Fibroblast of pulmonary artery (primary cell): ENCODE results near the gene PDRG1.

ENCODE experiments used
- DNase-seq: peaks from one replicate; pipeline ENCODE4 v3.0.0-alpha.2; 2010; ENCODE audit warnings: low read depth
- H3K4me3 ChIP-seq: replicated peaks from 2 replicates; pipeline ENCODE4 v1.5.1; 2011; ENCODE audit warnings: low read depth, mild to moderate bottlenecking, control low read depth, low read length, moderate library complexity
- CTCF ChIP-seq: IDR thresholded peaks from 2 replicates; pipeline ENCODE4 v1.5.1; 2011; ENCODE audit warnings: mild to moderate bottlenecking, control low read depth, low read length, inconsistent platforms; ENCODE audit errors: missing control alignments

The PDRG1 gene

GRCh38 chr20:31954500-31954899, 2.7 kb upstream of the PDRG1 start:
- DNase-seq = no peak
- no peak for TF ChIP-seq CTCF
- no peak overlapping the region for H3K4me3 ChIP-seq

DNA sequence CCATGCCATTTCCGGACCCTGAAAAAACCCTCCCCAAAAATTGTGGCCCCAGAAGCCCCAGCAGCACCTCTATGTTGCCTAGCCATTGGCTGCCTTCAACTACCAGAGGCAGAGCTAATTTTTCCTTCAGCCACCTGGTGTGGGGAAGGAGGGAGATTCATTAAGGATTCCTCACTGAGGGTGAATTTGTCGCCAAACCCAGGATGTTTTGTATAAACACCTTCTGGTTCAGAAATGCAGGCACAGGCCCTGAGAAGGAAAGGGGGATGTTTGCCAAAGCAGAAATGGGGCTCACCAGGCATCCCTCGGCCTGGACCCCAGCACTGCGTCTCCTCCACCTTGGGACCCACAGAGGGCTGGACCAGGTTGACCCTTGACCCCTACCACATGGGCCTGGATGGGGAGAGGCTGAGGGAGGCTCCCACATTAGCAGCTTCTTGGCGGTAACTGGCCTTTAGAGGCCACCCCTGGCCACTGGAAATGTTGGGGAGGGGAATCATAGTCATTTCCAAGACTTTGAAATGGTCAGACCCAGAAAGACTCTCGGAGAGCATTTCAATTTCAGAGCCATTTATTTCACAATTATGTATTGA, 1.8 kb upstream of the PDRG1 start:
- no peak for DNase-seq
- no peak overlapping the region for H3K4me3 ChIP-seq
- no peak for TF ChIP-seq CTCF

DNA sequence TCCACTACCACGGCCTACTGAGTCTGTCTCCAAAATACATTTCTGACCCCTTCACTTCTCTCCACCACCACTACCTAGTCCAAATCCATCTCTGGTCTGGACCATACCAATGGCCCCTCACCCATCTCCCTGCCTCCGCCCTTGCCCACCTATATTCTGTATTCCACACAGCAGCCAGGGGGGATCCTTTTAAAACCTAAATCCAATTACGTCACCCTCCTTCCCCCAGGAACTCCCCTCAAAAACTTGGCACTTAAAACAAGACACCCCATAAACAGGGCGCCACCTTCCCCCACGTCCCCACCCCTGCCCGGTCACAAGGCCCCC, 680 bp downstream of the PDRG1 start:
- peak overlapping the region; percentile 94 for H3K4me3 ChIP-seq
- no peak for DNase-seq
- no peak for TF ChIP-seq CTCF

- no peak overlapping the region for H3K4me3 ChIP-seq
- TF ChIP-seq CTCF = no peak
- no peak for DNase-seq
Observed at GRCh38 chr20:31949877-31950646, 1.8 kb downstream of the PDRG1 start.

DNA sequence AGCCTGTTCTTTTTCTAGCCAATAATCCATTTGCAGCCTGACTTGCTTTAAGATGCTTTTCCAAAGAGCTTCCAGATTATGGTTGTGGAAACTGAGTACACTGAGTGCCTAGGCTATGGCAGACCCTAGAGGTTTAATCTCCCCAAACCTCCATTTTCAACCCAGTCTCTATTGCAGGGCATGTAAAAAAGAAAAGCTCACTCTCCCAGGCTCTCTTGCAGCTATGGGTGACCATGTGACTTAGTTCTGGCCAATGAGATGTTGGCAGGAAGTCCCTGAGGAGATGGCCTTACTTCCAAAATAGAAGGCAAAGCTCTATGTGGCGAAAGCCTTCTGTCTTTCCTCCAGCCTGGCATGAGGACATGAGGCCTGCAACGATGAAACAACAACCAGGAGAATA, 3.8 kb downstream of the PDRG1 start:
- no peak for DNase-seq

DNA sequence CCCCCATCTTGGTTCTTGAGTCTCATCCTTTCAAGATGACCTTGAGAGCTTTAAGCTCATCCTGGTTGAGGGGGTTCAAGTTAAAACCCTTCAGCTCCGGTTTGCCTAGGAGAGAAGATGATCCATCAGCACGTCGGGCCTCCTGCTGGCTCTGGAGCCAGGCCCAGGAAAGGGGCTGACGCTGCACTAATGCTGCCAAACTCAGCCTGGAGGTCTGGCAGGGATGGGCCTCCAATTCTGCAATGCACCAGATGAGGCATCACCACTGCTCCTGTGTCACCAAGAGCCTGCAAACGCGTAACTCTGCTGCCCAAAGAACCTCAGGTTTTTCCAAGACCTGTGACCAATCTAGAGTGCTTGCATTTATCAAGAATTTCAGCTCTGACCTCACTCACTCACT, 6.1 kb downstream of the PDRG1 start:
- no peak overlapping the region for H3K4me3 ChIP-seq
- DNase-seq = no peak
- no peak for TF ChIP-seq CTCF

More for the DNA sequence above, 3.8 kb downstream of the PDRG1 start:
- TF ChIP-seq CTCF = no peak
- no peak overlapping the region for H3K4me3 ChIP-seq

DNA sequence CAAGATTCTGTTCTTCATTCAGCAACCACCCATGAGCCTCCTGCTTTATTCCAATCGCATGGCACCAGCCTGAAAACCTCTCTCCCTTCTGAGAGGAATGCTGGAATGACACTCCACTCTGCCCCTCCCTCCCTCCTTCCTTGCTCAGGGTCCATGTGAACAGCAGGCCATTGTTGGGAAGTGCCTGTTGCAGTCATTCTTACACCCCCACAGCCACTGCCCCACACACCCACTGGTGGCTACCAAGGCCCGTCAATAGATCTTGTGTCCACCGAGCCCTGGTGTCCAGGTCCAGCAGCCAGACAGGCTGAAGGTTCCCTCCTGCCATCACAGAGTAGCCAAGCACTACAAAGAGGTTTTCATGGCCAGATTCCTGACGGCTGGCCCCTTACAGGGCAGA, 6.5 kb downstream of the PDRG1 start:
- TF ChIP-seq CTCF = no peak
- DNase-seq = no peak

More for the DNA sequence above, 6.5 kb downstream of the PDRG1 start:
- no peak overlapping the region for H3K4me3 ChIP-seq
